Mesendoderm (in vitro differentiated cells): ENCODE measurements around the gene SF3B3.
A peak's percentile ranks its signal among the peaks of the same experiment; 100 is the strongest.
"Not testable (repeated sequence)": the region's sequence is repeated elsewhere in the genome, so short reads cannot be mapped to it uniquely, and the experiment has no call there.

Experiments
- DNase-seq: peaks from one replicate; pipeline ENCODE4 v3.0.0; 2013
- H2AK5ac ChIP-seq: 2 replicates; pipeline ENCODE4 v1.6.1; 2013; ENCODE audit warnings: low read length, inconsistent platforms
- H2BK120ac ChIP-seq: 2 replicates; pipeline ENCODE4 v1.6.1; 2013; ENCODE audit warnings: low read depth, mild to moderate bottlenecking, low read length, moderate library complexity, mixed read lengths
- H2BK15ac ChIP-seq: replicated peaks from 2 replicates; pipeline ENCODE4 v1.6.1; 2013; ENCODE audit warnings: low read depth, mild to moderate bottlenecking, moderate library complexity
- H2BK5ac ChIP-seq: 2 replicates; pipeline ENCODE4 v1.6.1; 2013; ENCODE audit warnings: low read length, inconsistent platforms
- H3K18ac ChIP-seq: 2 replicates; pipeline ENCODE4 v1.6.1; 2013; ENCODE audit warnings: mild to moderate bottlenecking, low read length, mixed read lengths
- H3K23ac ChIP-seq: one replicate; pipeline ENCODE4 v1.6.1; 2013; ENCODE audit warnings: low read length
- H3K27ac ChIP-seq: 2 replicates; pipeline ENCODE4 v1.5.1; 2013; ENCODE audit warnings: low read depth, mild to moderate bottlenecking, inconsistent platforms, low read length, moderate library complexity
- H3K27me3 ChIP-seq: 2 replicates; pipeline ENCODE4 v1.6.1; 2013; ENCODE audit warnings: low read length, control low read depth, mild to moderate bottlenecking, inconsistent platforms; ENCODE audit not compliant: insufficient read depth, poor library complexity
- H3K36me3 ChIP-seq: 2 replicates; pipeline ENCODE4 v1.6.1; 2013; ENCODE audit warnings: low read length, inconsistent platforms; ENCODE audit not compliant: control insufficient read depth, insufficient read depth
- H3K4ac ChIP-seq: one replicate; pipeline ENCODE4 v1.6.1; 2013; ENCODE audit warnings: low read depth, mild to moderate bottlenecking, low read length, moderate library complexity
- H3K4me1 ChIP-seq: 2 replicates; pipeline ENCODE4 v1.6.1; 2013; ENCODE audit warnings: low read depth, low read length, inconsistent platforms; ENCODE audit not compliant: control insufficient read depth
- H3K4me2 ChIP-seq: 2 replicates; pipeline ENCODE4 v1.6.1; 2013; ENCODE audit warnings: low read length
- H3K4me3 ChIP-seq: 2 replicates; pipeline ENCODE4 v1.5.1; 2013; ENCODE audit warnings: mild to moderate bottlenecking, low read length
- H3K56ac ChIP-seq: one replicate; pipeline ENCODE4 v1.6.1; 2013; ENCODE audit warnings: low read length
- H3K79me1 ChIP-seq: 2 replicates; pipeline ENCODE4 v1.6.1; 2013; ENCODE audit warnings: low read length, inconsistent platforms
- H3K79me2 ChIP-seq: 2 replicates; pipeline ENCODE4 v1.6.1; 2013; ENCODE audit warnings: mild to moderate bottlenecking, low read length; ENCODE audit not compliant: control insufficient read depth, insufficient read depth
- H3K9ac ChIP-seq: 2 replicates; pipeline ENCODE4 v1.6.1; 2013; ENCODE audit warnings: low read length, inconsistent platforms
- H4K5ac ChIP-seq: one replicate; pipeline ENCODE4 v1.6.1; 2013; ENCODE audit warnings: low read length
- H4K8ac ChIP-seq: one replicate; pipeline ENCODE4 v1.6.1; 2013; ENCODE audit warnings: low read depth, mild to moderate bottlenecking, control low read depth, low read length, moderate library complexity
- WGBS: extraction: QIAGEN DNeasy Blood & Tissue Kit; methylation state at CpG from one replicate; pipeline ENCODE4 v1.1.7; 2013; ENCODE audit warnings: low lambda C conversion rate, missing lambda C conversion rate; ENCODE audit not compliant: insufficient coverage; ENCODE audit errors: extremely low coverage; 5-methylcytosine and 5-hydroxymethylcytosine counted together

The SF3B3 gene

DNA sequence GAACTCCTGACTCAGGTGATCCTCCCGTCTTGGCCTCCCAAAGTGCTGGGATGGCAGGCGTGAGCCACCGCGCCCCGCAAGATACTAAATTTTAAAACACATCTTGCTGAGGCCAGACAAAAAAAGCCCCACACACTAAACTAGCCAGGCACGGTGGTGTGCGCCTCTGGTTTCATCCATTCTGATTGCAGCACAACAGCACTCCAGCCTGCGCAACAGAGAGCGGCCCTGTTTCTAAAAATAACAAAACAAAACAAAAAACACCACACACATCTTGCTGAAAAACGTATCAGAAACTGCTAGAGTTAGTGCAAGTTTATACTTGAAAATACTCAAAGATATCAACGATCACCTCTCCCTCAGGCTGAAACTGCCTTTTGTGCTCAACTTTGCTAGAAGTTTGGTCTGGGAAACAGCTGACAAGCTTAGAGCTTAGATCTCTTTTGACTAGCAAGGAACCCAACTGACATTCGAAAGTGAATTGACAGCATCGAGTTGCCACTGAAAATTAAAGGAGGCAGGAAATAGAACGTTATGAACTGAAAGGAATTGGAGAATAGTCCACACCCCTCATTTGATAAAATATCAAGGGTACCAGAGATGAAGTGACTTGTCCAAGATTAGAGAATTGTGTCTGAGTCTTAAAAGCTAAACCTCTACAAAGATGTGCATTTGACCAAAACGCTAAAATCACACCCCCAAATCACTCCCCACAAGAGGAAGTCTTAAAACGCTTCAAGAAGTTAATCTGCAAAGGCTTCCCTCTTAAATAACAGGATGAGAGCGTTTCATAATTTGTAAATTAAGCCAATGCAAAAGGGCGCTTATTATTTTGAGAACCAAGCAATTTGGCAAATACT lies 1.2 kb upstream of the SF3B3 start:
- no peak overlapping the region for H4K8ac ChIP-seq
- H3K4me3 ChIP-seq = peak overlapping the region; percentile 77
- peak overlapping the region; percentile 87 for H3K9ac ChIP-seq
- H3K56ac ChIP-seq = peak overlapping the region; percentile 94
- no peak overlapping the region for H3K27ac ChIP-seq
- H3K27me3 ChIP-seq = no peaks in the 10 kb centered on the region
- peaks cover 38% of the 10 kb centered on the region for H3K79me2 ChIP-seq
- no peak overlapping the region for H3K23ac ChIP-seq
- peak overlapping the region; percentile 64 for H3K4me2 ChIP-seq
- H2AK5ac ChIP-seq = no peak overlapping the region
- H2BK5ac ChIP-seq = no peak overlapping the region
- H3K4ac ChIP-seq = no peak overlapping the region
- DNase-seq = no peak
- no peak overlapping the region for H2BK15ac ChIP-seq
- no peaks in the 10 kb centered on the region for H3K36me3 ChIP-seq
- no CpG with 5 or more reads among the region's 18 CpGs for WGBS
- H3K18ac ChIP-seq = peak overlapping the region; percentile 86
- peaks cover 5% of the 10 kb centered on the region for H3K79me1 ChIP-seq
- H3K4me1 ChIP-seq = peaks cover 4% of the 10 kb centered on the region
- no peak overlapping the region for H2BK120ac ChIP-seq
- no peak overlapping the region for H4K5ac ChIP-seq

DNA sequence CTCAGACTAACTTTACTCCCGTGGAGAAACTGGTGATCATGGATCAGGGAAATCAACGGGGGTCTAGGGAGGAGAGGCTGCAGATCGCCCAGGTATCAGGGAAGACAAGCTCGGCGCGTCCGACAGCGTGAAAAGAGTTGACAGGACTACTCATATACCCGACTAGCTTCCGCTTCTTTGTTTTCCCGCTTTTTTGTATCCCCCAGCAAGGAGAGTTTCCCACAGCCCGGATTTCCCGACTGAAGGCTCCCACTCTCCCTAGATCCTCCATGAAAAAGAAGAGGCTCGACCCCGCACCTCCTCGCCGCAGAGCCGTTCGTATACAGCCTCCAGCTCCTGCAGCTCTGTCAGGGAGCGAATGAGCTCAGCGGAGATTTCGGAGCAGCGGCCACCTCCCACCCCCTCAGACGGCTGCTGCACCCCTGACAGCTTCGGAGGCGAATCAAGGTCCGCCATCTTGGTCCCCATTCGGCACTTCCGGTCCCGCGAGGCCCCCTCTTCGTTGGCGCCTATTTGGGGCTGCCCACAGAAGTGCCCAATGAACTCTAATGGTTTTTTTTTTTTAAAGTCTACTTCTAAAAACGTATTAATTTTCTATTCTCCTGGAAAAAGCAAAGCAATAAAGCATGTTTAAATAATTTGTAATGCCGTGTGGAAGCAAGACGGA lies 407 bp upstream of the SF3B3 start, which contains the start of gene COG4:
TSS of gene COG4 (minus strand) at position 479 of the 667 bp plus-strand sequence. CDS start at position 468, 11 bp downstream.
- Histone ChIP-seq H4K5ac (peak within 1 kb of the TSS; percentile 68), H3K79me1 (peaks cover 5% of the 10 kb centered on the region), H2BK5ac (peak within 1 kb of the TSS; percentile 85), H3K4me3 (peak within 1 kb of the TSS; percentile 77), H3K23ac (peak within 1 kb of the TSS; percentile 75), H2AK5ac (no peak within 1 kb of the TSS), H3K56ac (peak within 1 kb of the TSS; percentile 98), H3K9ac (peak within 1 kb of the TSS; percentile 91), H4K8ac (peak within 1 kb of the TSS; percentile 97), H3K27me3 (no peaks in the 10 kb centered on the region), H3K4ac (peak within 1 kb of the TSS; percentile 93), H3K4me1 (peaks cover 4% of the 10 kb centered on the region), H3K4me2 (peak within 1 kb of the TSS; percentile 64), H3K79me2 (peaks cover 45% of the 10 kb centered on the region), H3K18ac (peak within 1 kb of the TSS; percentile 98), H3K36me3 (no peaks in the 10 kb centered on the region), H2BK15ac (no peak within 1 kb of the TSS), H2BK120ac (no peak within 1 kb of the TSS), H3K27ac (peak within 1 kb of the TSS; percentile 81)
- no CpG with 5 or more reads among the region's 36 CpGs for WGBS
- peak; percentile 91 for DNase-seq

DNA sequence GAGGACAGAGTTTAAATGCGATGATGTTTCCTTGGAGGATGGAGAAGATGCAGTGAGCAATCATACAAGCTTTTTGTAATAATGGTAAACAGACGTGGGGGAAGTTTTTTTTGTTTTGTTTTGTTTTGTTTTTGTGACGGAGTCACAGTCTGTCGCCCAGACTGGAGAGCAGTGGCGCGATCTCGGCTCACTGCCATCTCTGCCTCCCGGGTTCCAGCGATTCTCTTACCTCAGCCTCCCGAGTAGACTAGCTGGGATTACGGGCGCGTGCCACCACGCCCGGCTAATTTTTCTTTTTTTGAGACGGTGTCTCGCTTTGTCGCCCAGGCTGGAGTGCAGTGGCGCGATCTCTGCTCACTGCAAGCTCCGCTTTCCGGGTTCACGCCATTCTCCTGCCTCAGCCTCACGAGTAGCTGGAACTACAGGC lies 796 bp downstream of the SF3B3 start:
- H4K8ac ChIP-seq, H4K5ac ChIP-seq, H2BK120ac ChIP-seq, H3K4me1 ChIP-seq, H3K27ac ChIP-seq, H3K36me3 ChIP-seq, H3K79me1 ChIP-seq, H2AK5ac ChIP-seq, H3K23ac ChIP-seq, H2BK5ac ChIP-seq, H3K27me3 ChIP-seq, H2BK15ac ChIP-seq: not testable (repeated sequence)
- peak overlapping the region; percentile 68 for H3K4me3 ChIP-seq
- H3K18ac ChIP-seq = peak overlapping the region; percentile 98
- peak overlapping the region; percentile 98 for H3K56ac ChIP-seq
- H3K4me2 ChIP-seq = peak overlapping the region; percentile 3
- peaks cover 54% of the 10 kb centered on the region for H3K79me2 ChIP-seq
- peak overlapping the region; percentile 91 for H3K9ac ChIP-seq
- no CpG with 5 or more reads among the region's 24 CpGs for WGBS
- peak; percentile 18 for DNase-seq
- peak overlapping the region; percentile 93 for H3K4ac ChIP-seq

DNA sequence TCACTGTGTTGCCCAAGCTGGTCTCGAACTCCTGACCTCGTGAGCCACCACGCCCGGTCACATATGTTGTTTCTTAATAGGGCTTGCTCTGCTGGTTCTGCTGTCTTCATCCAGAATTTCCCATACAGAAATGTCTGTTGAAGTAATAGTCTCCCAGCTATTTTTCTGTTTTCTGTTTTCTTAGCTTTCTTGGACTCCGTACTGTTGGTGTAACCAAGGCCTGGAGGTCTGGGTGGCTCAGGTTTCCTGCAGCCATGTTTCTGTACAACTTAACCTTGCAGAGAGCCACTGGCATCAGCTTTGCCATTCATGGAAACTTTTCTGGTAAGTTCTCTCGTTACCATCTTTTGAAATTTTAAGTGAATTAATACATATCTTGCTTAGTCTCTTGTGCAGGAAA lies 2.8 kb downstream of the SF3B3 start:
- no peak overlapping the region for H2AK5ac ChIP-seq
- H4K8ac ChIP-seq = no peak overlapping the region
- H3K23ac ChIP-seq = no peak overlapping the region
- H2BK15ac ChIP-seq = no peak overlapping the region
- no peaks in the 10 kb centered on the region for H3K27me3 ChIP-seq
- H2BK120ac ChIP-seq = no peak overlapping the region
- H3K18ac ChIP-seq = no peak overlapping the region
- DNase-seq = no peak
- H3K4me2 ChIP-seq = peak overlapping the region; percentile 45
- peaks cover 61% of the 10 kb centered on the region for H3K79me2 ChIP-seq
- H3K36me3 ChIP-seq = peaks cover 8% of the 10 kb centered on the region
- H3K4me1 ChIP-seq = peaks cover 4% of the 10 kb centered on the region
- no peak overlapping the region for H3K4ac ChIP-seq
- H3K4me3 ChIP-seq = no peak overlapping the region
- no peak overlapping the region for H3K56ac ChIP-seq
- no peak overlapping the region for H3K27ac ChIP-seq
- no peak overlapping the region for H4K5ac ChIP-seq
- H3K79me1 ChIP-seq = peaks cover 10% of the 10 kb centered on the region
- WGBS = no CpG with 5 or more reads among the region's 6 CpGs
- H3K9ac ChIP-seq = peak overlapping the region; percentile 55
- H2BK5ac ChIP-seq = no peak overlapping the region

DNA sequence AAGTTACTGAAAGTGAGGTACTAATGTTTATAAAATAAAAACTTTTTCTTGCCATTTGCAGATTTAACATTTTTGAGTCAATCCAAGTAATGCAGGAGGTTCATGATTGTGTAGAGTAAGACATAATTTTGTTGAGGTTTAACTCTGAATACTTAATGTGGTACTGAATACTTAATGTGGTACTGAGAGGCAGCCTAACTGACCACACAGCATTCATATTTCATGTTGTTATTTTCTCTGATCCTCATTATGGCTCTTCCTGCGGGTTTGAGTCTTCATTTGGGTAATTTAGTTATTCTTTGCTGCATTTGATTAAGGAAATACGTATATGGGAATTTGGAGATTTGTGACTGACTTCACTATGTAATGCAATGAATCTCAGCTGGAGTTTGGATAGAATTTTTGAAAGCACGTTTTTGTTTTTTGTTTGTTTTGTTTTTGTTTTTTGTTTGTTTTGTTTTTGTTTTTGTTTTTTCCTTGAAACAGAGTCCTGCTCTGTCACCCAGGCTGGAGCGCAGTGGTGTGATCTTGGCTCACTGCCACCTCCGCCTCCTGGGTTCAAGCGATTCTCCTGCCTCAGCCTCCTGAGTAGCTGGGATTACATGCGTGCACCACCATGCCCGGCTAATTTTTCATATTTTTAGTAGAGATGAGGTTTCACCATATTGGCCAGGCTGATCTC lies 3.8 kb downstream of the SF3B3 start:
- H3K79me2 ChIP-seq = peaks cover 65% of the 10 kb centered on the region
- H2BK15ac ChIP-seq = no peak overlapping the region
- no peak for DNase-seq
- no peak overlapping the region for H2BK5ac ChIP-seq
- peak overlapping the region; percentile 16 for H3K4me2 ChIP-seq
- H4K5ac ChIP-seq = no peak overlapping the region
- WGBS = 100% methylated on average over 1 of the region's 8 CpGs
- peaks cover 12% of the 10 kb centered on the region for H3K79me1 ChIP-seq
- no peak overlapping the region for H2BK120ac ChIP-seq
- no peak overlapping the region for H3K4ac ChIP-seq
- H3K27me3 ChIP-seq = no peaks in the 10 kb centered on the region
- H3K23ac ChIP-seq = no peak overlapping the region
- H4K8ac ChIP-seq = no peak overlapping the region
- H2AK5ac ChIP-seq = no peak overlapping the region
- no peak overlapping the region for H3K27ac ChIP-seq
- H3K4me3 ChIP-seq = no peak overlapping the region
- H3K36me3 ChIP-seq = peaks cover 10% of the 10 kb centered on the region
- no peak overlapping the region for H3K56ac ChIP-seq
- no peak overlapping the region for H3K9ac ChIP-seq
- no peak overlapping the region for H3K18ac ChIP-seq
- H3K4me1 ChIP-seq = peaks cover 4% of the 10 kb centered on the region
